ENCODE results near the gene B3GALNT1.

The B3GALNT1 gene

DNA sequence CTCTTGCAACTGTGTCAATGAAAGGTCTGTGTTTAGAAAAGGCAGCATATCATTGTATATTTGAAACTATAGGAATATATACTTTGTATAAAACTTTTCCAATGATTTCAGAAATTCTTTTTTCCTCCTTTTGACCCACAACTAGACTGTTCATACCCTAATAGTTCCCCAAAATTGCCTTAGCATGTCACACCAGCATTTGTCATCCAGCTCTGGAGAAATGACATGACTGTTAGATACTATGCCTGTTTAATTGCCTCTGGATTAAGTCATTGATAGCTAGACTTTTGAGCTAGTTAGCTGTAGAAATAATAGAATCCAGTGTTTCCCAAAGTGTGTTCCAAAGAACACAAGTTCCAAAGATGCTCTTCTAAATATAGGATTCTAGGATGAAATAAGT is 32.4 kb downstream of the B3GALNT1 start:
- no peak for DNase-seq

DNA sequence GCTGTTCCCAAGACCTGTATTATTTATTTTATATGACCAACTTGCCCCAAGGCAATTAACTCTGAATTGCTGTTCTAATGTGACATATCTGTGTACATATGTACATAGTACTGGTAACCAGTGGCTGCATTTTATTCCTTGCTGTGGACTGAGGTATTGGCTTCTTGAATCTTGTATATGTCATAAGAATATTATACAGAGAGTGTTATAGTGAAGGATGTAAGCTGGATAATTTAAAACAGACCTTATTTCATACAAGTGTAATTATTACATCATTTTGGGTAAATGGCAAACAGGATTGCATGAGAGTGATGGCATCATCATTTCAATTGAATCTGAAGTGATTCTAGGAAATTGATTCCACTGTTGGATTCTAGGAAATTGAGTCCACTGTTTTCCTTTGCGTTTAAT is 32.9 kb downstream of the B3GALNT1 start:
- DNase-seq = peak; percentile 41

DNA sequence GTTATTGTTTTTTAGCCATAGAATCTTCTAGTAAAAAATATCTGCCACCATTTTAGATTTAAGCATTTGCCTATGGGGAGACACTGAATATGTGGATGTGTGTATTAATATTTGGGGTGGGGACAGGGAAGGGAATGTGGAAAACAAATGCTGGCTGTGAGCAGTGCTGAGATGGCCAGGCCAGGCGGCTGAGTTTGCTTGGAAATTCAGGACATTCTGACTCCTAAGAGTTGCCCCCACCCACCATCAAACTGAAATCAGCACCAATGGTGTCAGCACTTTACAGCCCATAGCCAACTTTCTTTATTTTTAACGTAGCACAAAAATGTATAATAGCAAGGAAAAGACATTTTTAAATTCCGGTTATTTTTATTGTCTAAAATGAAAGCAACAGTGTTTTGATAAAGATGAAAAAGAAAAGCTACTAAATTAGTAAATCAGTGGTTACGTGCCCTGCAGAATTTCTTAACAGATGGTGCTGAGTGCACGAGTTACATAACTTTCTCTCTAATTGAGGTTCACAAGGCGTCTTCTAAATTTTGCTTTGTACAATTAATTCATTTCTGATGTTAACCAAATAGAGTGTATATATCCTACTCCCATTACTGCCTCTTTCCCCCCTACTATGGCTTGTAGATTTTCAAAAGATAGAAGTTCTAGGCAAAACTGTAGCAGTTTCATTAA is 34.0 kb downstream of the B3GALNT1 start:
- no peak for DNase-seq

DNA sequence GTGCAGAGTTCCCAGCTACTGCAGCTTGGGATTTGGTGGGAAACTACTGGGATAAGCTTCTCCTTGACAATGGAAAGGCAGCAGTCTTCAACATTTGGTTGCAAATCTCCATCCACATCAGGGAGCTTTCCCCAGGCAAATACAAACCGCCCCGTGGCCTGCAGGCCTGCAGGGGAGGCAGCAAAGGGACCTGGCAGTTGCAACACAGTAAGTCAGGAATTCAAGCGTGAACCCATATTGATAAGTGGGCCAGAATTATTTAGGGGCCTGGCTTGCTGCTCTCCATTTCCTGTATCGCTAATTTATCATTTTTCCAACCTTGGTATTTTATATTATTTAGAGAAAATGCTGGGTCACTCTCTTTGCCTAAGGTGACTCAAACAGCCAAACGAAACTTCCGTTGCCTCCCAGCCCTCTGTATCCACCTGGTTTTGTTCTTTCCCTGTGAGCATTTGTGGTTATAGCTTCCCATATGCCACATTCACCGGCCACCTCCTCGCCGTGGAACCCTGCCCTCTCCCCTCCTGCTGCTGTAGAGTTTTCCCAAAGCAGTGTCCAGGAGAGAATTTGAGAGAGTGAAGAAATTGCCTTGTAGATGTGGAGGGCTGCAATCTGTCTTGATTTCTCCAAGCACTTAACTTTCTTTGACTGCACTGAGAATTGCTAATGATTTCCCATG is 34.8 kb downstream of the B3GALNT1 start:
- DNase-seq = no peak

DNA sequence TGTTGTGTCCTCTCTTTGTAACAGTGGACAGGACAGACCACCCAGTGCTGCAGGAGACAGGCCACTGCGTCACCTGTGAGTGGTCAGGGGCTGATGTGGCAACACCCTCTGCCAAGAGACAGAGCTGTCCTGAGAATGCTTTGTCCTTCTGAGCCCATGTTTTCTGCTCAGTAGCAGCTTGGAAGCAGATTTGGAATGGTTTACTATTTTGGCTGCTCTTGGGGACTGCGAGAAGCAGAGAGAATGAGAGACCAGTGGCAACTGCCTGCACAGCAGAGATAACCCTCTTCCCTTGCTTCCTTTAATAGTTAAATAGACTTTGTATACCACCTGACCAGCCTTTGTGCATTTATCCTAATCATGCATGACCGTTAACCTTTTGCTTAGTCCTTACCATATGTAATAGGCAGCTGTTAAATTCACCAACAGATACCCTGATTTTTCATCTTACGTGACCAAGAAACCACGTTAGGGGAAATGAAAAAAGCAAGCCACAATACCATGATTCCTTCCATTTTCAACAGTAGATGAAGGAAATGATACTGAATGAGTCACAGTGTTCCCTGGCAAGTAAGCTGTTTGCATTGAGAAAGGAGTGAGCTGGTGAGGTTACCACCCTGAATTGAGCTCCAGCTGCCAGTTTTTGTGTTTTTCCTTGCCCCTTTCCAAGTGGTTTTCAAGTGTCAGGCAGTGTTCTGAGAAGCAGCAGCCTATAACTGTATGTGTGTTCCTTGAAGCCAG is 35.5 kb downstream of the B3GALNT1 start:
- DNase-seq = peak; percentile 61

DNA sequence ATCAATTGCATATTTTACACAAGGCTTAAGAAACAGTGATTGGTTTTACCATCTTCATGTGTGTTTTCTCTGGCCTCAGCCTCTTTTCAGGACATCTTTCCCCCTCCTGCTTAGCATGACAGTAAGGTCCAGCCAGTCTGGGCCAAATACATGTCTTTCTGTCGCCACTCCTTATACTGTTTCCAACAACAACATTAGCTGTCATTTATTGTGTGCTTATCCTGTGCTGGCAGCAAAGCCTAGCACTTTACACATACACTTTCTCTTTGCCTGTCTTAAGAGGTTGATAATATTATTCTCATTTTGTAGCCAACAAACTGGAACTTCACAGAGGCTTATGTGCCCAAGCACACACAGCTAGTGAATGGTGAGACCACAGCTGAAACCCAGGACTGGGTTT is 37.8 kb downstream of the B3GALNT1 start:
- DNase-seq = no peak

DNA sequence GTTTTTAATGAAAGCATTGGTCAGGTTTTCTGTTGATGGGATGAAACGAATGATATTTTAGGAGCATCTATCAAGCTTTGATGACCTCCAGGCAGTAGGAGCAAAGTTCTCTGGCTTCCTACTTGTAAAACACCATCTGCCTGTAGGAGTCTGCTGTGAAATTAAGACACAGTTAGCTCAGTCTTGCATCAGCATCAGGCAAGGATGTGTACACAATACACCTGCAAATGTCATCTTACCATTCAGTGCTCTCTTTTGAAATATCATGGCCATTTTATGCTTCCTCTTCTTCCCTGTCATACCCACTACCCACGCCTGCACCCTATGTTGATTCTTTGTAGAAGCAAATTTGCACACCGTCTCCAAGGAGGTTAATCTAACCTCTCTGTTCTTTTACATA is 38.2 kb downstream of the B3GALNT1 start:
- no peak for DNase-seq

DNA sequence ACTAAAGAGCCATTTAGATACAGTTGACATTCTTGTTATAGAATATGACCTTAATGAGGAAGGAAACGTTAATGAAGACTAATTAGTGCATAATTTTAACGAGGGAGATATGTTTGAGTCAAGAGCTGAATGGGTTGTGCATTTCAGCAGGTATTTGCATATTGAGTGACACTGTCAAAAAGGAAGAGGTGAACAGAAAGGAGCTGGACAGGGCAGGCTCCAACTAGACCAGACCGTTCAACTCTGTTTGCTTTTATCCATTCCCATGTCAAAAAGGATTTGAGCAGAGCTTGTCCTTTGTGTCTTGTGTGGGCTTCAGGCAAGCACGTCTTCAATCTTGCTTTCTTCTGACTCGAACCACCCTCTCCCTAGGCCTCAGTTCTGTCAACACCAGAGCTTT is 40.7 kb downstream of the B3GALNT1 start:
- no peak for DNase-seq

DNA sequence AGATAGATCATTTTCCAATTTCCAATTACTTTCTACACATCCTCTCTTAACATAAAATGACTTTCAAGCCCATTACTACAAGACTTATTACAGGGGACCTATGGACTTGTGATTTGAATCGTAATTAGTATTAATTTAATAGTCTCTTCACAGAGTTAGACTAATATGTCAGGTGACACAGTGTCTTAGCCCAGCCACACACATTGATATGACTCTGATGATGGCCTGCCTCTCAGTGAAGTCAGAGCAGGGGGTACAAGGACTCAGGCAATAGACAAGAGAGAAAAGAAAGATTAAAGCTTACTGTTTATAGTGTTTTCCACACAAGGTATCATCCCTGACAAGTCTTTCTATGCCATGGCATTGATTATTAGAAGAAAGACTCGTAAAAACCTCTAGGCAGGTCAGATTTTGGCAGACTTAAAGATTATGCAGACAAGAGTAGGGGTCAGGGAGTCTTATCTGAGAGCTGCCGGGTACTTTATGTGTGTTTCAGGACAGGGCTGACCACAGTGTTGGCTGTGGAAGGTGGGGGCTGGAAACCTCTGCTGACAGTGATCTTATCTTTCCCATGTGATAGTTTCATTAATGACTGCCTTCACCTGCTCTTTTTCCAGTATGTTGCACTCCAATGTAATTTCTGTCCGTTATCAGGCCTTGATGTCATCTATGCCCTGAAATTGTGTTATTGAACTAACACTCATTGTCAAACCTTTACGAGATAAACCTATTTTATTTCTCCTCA is 50.1 kb downstream of the B3GALNT1 start:
- DNase-seq = no peak

DNA sequence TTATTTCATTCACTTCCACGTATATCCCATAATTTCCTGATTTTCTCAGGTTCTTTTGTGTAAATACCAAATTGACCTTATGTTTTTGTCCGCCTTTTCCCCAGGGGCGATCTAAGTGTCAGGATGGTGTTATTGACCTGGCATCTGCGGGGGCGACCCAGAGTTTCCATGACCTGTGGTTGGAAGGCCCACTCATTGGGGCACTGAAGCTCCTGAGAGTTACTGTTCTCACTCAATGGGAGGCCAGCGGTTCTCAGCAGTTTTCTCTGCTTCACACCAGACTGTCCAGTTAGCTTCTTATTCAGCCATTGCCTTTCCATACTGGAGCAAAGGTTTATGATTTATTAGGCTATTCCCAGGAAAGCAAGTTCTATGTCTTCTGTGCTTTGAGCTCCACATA is 53.3 kb downstream of the B3GALNT1 start:
- DNase-seq = no peak

DNA sequence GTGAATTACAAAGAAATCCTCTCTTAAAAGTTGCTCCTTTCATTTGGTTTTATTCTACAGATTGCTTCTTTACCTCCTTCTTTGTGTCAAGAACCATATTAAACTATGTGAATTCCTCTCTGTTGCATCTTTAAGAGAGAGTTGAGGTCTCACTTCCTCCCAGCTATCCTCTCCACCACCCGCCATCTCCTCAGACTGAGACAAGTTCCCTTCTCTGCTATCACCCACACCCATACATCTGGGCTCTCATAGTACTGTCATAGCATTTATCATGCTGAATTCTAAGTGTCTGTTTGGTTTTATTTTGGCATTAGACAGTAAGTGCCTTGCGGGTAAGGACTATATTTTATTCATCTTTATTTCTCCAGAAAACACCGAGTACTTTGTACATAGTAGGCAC is 54.2 kb downstream of the B3GALNT1 start:
- DNase-seq = no peak

DNA sequence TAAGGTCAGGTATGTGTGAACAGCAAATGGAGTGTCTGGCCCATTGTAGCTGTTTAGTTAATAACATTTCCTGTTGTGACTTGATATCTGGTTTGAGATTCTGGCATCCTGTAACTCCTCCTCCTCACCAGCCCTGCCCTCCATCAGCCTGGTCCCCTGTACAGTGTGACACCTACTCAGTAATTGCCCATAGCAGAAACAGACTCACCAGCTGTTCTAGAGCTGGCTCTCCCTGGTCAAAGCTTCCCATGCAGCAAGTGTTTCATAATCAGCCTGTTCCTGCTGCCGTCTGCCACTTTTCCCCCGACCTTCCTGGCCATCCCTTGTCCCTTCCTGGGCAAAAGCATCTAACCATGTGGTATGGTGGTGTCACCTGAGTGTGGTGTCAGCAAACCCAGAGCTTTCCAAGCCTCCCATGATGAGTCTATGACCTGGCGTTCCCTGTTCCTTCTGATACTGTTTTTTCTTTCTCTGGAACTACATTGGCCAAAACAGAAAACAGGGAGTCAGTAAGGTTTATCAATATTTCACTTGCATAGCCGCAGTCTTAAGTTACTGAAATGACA is 55.4 kb downstream of the B3GALNT1 start:
- no peak for DNase-seq

DNA sequence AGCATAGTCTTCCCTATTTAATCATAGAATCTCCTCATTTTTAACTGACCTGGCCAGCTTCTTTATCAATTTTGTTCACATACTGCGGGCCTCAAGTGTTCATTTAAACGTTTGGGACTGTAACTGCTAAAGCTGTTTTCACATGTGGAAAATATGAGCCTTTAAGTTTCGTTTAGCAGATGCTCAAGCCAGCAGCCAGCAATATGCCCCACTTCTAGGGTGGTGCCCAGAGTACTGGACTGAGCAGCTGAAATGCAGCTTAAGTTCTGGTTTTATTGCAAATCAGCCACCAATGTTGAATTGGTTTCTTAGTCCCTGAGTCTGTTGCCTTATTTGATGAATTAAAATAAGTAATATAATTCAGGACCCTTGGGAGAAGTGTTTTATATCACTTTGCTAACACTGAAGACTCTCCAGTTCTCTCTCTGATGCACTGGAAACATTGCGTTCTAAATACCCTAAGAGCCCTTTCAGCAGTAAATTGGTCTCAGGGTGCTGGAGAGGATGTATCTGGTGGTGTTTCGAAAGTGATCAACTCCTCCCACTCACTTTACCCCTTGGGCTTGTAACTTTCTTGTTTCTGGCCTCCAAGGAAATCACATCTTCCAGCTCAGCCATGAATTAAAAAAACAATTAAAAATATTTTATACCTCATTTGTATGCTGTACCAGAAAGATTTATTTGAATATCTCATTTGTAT is 61.7 kb downstream of the B3GALNT1 start:
- DNase-seq = no peak

DNA sequence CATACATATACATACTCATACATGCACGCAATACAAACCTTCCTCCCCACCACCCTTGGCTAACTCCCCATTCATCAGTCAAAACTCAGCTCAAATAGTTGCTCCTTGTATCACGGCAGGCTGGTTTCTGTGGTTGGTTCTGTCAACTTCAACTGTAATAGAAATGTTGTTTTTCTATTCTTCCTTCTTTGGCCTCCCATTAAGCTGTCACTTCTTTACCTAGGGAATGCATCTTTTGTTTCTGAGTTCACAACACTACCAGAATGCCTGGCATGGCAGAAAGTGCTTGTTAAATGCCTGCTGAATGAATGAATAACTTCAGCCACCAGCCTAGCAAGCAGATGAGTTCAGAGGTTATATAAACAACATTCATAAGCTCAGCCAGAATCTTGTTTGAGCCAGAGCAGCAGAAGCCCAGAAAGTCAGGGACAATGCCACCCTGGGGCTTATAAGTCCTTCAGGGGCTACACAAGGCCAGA is 63.1 kb downstream of the B3GALNT1 start:
- no peak for DNase-seq

DNA sequence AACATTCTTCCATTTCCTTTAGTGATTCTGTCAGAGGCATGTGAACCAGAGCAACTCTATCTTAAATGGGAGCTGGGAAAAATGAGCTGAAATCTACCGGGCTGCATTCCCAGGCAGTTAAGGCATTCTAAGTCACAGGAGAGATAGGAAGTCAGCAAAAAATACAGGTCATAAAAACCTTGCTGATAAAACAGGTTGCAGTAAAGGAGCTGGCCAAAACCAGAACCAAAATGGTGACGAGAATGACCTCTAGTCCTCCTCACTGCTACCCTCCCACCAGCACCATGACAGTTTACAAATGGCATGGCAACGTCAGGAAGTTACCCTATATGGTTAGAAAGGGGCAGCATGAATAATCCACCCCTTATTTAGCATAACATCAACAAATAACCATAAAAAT is 66.4 kb downstream of the B3GALNT1 start:
- no peak for DNase-seq

DNA sequence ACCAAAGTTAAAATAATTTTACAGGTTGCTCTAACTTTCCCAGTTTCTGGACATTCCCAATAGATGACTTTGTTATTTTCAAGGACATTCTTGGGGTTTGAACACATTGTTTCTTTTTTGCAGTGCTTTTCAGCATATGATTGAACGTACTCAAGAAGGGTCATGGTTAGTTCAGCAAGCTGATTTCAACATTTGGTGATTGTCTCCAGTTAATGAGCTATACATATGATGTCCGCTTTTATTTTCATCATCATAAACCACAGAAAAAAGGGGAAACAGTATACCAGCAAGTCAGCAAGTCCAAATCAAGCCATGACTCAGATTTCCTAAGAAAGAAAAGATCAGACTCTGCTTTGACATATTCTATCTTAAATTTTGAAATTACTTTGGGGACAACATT is 69.4 kb downstream of the B3GALNT1 start:
- DNase-seq = no peak

DNA sequence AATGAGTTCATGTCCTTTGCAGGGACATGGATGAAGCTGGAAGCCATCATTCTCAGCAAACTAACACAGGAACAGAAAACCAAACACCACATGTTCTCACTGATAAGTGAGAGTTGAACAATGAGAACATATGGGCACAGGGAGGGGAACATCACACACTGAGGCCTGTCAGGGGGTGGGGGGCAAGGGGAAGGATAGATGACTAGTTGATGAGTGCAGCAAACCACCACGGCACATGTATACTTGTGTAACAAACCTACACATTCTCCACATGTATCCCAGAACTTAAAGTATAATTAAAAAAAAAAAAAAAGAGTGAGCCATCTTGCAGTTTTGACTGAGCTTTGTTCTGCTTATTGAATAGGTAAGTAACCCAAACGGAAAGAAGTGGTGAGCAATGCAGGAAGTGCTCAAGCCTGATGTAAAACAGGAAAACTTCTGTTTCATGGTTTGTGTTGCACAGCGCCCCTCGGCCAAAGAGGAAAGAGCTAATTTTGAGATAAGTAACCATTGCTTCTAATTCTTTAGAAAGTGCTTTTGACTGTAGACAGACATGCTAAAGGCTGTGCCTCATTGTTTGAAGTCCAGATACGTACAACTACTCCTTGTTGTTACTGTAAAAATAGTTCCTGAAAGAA is 70.1 kb downstream of the B3GALNT1 start:
- peak; percentile 63 for DNase-seq
